ENCODE results near the gene GNB5. TPM values are rescaled to one million over a fixed set of nuclear protein-coding genes. Genes with fewer than 3 reads are reported as not detected.

The GNB5 gene
- total RNA-seq, 1 experiment from 2014 or later: 29.8 TPM

GRCh38 chr15:52162876-52163275 is 28.3 kb downstream of the GNB5 start:
- no peak overlapping the region for H3K4ac ChIP-seq (ENCODE audit: low read depth, low read length)
- no peak overlapping the region for H3K23ac ChIP-seq (ENCODE audit: insufficient read length, low read depth, low read length)
- H3K27me3 ChIP-seq (ENCODE audit: insufficient read depth, low read length): no peaks in the 10 kb centered on the region
- no peak overlapping the region for H3K27ac ChIP-seq (ENCODE audit: insufficient read length, low read depth, low read length)
- H4K91ac ChIP-seq (ENCODE audit: insufficient read length, low read depth, low read length): no peak overlapping the region
- no peaks in the 10 kb centered on the region; the same call in 1 of the 2 replicates for H3K4me1 ChIP-seq (ENCODE audit: insufficient read depth, low read length)
- no peak overlapping the region for H2BK15ac ChIP-seq (ENCODE audit: low read depth, low read length)
- no peak overlapping the region for H2BK20ac ChIP-seq (ENCODE audit: low read depth, low read length, poor library complexity, severe bottlenecking)
- H2BK12ac ChIP-seq (ENCODE audit: insufficient read length, low read depth, low read length): no peak overlapping the region
- no peak overlapping the region for H4K5ac ChIP-seq (ENCODE audit: insufficient read length, low read depth, low read length)
- no peak overlapping the region for H4K8ac ChIP-seq (replicated peaks; ENCODE audit: insufficient read length, low read depth, low read length)
- H2BK5ac ChIP-seq (ENCODE audit: insufficient read length, low read length): no peak overlapping the region
- H3K18ac ChIP-seq (ENCODE audit: insufficient read length, low read depth, low read length): no peak overlapping the region
- H2AFZ ChIP-seq (ENCODE audit: low read length): no peak overlapping the region
- H3K27ac Mint-ChIP-seq: peak overlapping the region in 2 of 3 experiments; percentile 7 to 31; a peak in 1 of 7 replicates
- H4K20me1 ChIP-seq (ENCODE audit: control insufficient read depth, insufficient read depth, insufficient read length): no peaks in the 10 kb centered on the region
- H3K79me2 ChIP-seq (ENCODE audit: insufficient read depth, low read length): no peaks in the 10 kb centered on the region
- no peaks in the 10 kb centered on the region for H3K27me3 Mint-ChIP-seq (ENCODE audit: low read depth)
- no peak overlapping the region for H3K4me2 ChIP-seq (ENCODE audit: insufficient read depth, insufficient read length, low read length)
- no peak overlapping the region for H3K14ac ChIP-seq (ENCODE audit: insufficient read depth, low read length)
- TF ChIP-seq, protein P1, sequence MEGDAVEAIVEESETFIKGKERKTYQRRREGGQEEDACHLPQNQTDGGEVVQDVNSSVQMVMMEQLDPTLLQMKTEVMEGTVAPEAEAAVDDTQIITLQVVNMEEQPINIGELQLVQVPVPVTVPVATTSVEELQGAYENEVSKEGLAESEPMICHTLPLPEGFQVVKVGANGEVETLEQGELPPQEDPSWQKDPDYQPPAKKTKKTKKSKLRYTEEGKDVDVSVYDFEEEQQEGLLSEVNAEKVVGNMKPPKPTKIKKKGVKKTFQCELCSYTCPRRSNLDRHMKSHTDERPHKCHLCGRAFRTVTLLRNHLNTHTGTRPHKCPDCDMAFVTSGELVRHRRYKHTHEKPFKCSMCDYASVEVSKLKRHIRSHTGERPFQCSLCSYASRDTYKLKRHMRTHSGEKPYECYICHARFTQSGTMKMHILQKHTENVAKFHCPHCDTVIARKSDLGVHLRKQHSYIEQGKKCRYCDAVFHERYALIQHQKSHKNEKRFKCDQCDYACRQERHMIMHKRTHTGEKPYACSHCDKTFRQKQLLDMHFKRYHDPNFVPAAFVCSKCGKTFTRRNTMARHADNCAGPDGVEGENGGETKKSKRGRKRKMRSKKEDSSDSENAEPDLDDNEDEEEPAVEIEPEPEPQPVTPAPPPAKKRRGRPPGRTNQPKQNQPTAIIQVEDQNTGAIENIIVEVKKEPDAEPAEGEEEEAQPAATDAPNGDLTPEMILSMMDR (conservative IDR thresholded peaks at IDR 0.05): no peak
- no peak overlapping the region for H2AK5ac ChIP-seq (ENCODE audit: insufficient read length, low read length)
- no peak overlapping the region for H3K56ac ChIP-seq (ENCODE audit: insufficient read length, low read depth, low read length)
- H3K9me3 Mint-ChIP-seq: no peaks in the 10 kb centered on the region
- no CpG with 5 or more reads among the region's 22 CpGs for WGBS (ENCODE audit: extremely low coverage, insufficient read length, low lambda C conversion rate)
- H3K23me2 ChIP-seq (ENCODE audit: insufficient read length, low read depth, low read length, poor library complexity, severe bottlenecking): no peaks in the 10 kb centered on the region
- H3K9ac ChIP-seq (ENCODE audit: extremely low read depth, insufficient read length, low read length): no peak overlapping the region
- no peak for DNase-seq
- no peak overlapping the region for H3K4me3 Mint-ChIP-seq
- peaks cover 2 to 9% (median 3%) of the 10 kb centered on the region in 3 experiments; a peak in 5 of 7 replicates for H3K36me3 Mint-ChIP-seq (ENCODE audit: insufficient read depth in 1 of 3, low read depth in 3 of 3)
- H3K79me1 ChIP-seq (ENCODE audit: insufficient read depth, low read depth, low read length, poor library complexity, severe bottlenecking): no peaks in the 10 kb centered on the region
- no peak overlapping the region for H2BK120ac ChIP-seq (ENCODE audit: low read depth, low read length, poor library complexity, severe bottlenecking)
- peaks cover 0 to 7% of the 10 kb centered on the region in 2 experiments; a peak in 2 of 4 replicates for H3K4me1 Mint-ChIP-seq
- H3K9me3 ChIP-seq (ENCODE audit: control insufficient read depth, low read depth, low read length): no peaks in the 10 kb centered on the region
- H3T11ph ChIP-seq (ENCODE audit: low read length): no peak overlapping the region

Data from H9 (cell line).